Fibroblast of the conjunctiva (primary cell): ENCODE results near the gene PARP9.
"Not testable (repeated sequence)": the region's sequence is repeated elsewhere in the genome, so short reads cannot be mapped to it uniquely, and the experiment has no call there.

Source experiments
- DNase-seq: peaks from one replicate; pipeline ENCODE4 v3.0.0-alpha.2; 2010; ENCODE audit warnings: low read depth

Gene PARP9

DNA sequence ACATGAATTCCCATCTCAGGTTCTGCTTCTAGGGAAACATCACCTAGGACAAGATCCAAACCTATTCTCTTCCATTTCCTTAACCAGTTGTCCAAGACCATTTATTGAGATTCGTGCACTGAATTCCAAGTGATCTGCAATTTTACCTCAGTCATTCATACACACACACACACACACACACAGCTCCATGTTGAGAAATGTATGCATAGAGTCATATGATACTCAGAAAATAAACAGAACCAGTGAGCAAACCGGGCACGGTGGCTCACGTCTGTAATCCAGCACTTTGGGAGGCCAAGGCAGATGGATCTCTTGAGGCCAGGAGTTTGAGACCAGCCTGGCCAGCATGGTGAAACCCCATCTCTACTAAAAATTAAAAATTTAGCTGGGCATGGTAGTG is 43.2 kb downstream of the PARP9 start:
- DNase-seq, result no peak

DNA sequence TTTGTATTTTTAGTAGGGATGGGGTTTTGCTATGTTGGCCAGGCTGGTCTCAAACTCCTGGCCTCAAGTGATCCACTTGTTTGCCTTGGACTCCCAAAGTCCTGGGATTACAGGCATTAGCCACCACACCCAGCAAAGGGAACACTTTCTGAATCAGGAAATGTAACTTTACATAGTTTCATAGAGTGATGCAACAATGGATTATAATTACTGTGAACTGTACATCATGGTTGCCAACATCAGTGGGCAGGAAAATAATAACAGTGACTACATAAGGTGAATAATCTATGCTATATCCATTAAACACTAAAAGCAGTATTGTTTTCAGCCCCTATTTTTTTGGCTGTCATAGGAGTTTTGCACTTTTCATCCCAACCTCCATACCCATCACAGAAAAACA is 44.4 kb downstream of the PARP9 start:
- DNase-seq, result peak; percentile 43

DNA sequence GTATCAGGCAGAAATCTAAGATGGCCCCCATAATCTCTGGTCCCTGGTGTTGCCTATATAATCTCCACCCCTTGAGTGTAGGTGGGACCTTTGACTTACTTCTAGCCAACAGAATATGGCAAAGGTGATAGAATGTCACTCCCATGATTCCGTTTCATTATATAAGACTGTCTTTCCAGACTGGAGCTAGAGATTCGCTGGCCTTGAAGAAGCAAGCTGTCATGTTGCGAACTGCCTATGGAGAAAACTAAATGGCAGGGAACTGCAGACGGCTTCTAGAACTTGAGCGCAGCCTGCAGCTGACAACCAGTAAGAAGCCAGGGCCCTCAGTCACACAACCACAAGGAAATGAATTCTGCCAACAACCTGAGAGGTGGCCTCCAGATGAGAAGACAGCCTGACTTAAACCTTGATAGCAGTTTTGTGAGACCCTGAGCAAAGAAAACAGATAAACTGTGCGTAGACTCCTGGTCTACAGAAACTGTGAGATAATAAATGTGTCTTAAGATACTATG is 47.2 kb downstream of the PARP9 start:
- no peak for DNase-seq

DNA sequence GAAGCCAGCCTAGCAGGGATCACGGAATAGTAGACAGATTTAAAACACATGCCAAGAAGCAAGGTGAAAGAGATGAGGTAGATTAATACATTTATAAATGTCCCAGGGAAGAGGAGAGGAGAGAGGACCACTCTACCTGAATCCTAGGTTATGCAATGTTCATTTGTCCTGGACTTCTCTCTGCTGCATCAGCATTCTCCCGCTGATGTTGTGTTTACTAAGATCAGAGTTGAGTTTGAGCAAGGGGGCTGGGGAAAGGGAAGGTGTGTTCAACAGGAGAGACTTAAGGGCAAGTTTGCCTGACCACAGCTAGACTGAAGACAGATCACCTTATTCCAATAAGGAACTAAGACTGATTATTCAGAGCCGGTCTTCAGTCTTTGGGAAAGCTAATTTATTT is 48.2 kb downstream of the PARP9 start:
- no peak for DNase-seq

DNA sequence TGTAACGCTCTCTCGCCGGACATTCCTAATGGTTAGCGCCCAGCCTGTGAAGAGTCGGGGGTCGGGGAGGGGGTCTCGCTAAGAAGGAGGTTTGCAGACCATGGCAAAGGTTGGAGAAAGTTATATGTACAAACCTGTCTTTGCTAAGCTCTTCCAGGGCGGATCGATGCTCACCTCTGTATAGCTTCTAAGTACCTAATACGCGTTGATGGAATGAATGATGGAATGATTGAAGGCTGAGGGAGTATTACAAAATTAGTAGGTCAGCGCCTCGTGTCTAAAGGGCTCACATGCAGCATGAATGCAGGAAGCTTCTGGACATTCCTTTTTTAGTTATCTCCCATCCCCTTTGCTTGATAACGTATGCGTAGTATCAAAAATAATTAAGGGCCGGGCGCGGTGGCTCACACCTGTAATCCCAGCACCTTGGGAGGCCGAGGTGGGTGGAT is 49.1 kb downstream of the PARP9 start:
- no peak for DNase-seq

DNA sequence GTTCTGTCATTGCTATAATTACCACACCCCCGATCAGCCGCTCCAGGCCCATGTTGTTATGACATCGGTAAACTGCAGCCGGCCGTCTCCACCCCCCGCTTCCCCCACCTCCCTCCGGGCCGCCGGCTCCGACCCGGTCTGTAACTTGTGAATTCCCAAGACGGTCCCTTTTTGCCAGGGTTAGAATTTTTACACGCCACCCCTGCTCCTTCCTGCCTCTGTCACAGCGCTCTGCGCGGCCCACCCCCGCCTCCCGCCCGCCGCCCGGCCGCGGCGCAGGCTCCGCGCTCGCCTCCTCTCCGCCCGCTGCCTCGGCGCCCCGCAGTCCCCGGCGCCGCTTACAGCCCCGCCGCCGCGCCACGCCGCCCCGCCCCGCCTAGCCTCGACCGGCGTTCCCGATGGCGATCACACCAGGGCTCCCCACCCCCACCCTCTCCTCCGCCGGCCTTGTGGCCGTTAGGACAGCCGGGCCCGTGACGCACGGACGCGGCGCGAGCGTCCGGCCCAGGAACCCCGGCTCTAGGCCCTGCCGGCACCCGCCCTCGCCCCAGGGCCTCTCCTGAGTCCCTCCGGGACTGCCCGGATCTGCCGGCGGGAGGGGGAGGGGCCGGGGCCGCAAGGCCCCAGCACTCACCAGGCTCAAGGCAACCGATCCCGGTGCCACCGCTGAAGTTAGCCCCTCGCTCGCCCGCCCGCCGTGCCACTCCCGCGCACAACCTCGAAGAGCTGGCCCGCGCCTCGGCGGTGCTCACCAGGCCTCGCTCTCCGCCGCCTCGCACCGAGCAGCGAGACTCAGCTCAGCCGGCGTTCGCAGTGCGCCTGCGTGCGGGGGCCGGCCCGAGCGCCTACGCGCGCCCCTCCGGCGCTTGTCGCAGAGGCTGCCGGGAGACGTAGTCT is 49.7 kb downstream of the PARP9 start, which contains the start of gene KPNA1:
KPNA1 (minus strand) TSS at position 817 of the 897 bp plus-strand sequence. CDS start 18,374 bp downstream, outside the sequence.
- DNase-seq, result peak; percentile 79

DNA sequence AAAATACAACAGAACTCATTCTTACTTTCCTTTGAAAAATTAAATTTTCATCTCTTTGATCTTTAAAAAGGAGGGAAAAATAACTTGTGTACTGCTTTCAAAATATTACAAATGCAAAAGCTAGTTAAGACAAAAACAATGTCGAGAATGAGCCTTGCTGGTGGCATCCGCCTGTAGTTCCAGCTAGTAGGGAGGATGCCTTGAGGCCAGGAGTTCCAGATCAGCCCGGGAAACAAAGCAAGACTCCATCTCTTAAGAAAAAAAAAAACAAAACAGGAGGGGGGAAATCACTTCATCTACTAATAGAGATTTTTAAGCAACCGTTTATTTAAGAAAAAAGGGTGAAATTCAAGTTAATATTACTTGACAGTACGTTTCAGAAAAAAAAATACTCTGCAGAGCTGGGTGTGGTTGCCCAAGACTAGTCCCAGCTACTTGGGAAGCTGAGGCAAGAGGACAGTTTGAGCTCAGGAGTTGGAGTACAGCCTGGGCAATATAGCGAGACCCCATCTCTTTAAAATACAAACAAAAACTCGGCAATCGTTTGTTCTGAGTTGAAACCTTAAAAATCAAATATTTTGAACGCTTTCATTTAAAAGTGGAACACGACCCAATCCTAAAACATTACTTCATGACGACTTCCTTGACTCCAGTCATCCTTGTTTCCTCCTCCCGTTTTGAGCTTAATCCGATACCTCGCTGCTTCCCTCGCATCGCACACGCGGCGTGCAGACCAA is 50.5 kb downstream of the PARP9 start:
- no peak for DNase-seq

DNA sequence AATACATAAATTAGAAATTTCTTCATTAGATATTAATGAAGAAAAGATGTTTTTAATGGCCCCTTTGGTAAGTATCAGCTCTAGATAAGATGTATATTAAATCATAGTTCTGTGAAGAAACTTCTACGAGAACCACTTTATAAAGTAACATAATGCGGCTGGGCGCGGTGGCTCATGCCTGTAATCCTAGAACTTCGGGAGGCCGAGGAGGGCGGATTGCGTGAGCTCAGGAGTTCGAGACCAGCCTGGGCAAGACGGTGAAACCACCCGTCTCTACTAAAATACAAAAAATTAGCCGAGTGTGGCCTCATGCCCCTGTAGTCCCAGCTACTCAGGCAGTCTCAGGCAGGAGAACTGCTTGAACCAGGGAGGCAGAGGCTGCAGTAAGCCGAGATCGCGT is 51.8 kb downstream of the PARP9 start:
- DNase-seq, result no peak

DNA sequence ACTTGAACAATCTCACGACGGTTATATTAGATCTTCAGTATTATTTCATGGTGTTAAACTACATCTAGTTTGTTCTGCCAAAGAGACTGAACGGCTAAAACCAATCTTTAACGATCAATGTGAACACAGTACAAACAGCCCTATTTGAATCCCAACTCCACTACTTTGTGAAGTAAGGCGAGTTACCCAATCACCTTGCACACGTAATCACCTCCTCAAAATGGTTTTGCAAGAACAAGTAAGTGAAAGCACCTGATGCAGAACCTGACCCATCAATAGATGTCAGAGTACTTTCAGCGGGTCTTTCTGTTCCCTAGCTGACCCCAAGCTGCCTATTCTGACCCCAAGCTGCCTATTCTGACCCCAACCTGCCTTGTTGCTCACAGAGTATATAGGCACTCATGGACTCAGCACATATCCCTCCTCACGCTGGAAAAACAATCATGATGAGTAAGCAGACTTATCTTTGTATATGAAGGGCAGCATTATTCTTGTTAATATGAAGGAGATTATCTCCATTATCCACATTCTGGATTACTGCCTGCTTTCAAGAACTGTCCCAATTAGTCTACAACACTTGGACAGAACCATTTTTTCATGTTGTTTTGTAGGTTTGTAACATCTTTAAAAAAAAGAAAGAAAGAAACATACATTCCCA is 53.1 kb downstream of the PARP9 start:
- DNase-seq, result no peak

DNA sequence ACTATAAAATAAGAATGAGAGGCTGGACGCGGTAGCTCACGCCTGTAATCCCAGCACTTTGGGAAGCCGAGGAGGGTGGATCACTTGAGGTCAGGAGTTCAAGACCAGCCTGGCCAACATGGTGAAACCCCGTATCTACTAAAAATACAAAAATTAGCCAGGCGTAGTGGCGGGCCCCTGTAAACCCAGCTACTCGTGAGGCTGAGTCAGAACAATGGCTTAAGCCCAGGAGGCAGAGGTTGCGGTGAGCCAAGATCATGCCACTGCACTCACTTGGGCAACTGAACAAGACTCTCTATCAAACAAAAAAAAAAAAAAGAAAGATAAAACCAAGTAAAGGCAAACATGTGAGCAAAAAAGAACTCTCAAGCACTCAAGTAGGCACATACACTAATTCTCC is 55.2 kb downstream of the PARP9 start:
- DNase-seq, result not testable (repeated sequence)

DNA sequence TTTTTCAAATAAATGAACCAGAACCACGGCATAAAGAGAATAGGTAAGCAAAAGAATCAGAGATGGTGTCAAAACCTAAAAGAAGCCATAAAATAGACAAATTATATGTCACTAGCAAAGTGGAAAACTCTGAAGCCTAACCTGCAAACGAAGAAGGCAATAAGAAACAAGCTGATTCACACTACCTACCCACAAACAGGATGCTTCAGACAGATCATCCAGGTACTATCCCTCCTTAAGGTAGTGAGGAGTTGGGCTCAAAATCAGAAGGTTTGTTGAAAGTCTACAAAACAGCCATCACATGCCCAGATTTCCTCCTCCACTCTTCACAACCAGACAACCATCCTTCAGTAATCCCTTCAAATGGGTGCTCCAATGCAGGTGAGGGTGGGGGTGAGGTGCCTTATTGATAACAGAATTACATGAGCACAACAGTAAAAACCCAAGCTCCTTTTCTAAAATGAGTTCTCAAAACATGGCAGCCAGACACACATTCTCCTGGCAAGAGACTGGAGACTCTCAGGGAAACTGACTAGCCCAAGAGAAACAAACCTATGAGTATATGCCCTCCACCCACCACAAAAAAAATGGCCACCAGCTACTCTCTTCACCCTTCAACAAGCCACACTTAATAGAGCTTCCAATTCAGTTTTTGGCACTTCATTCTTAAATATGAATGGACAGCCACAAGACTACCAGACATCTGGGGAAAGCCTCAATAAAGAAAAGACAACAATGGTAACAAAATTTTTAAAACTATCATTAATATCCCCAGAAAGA is 55.8 kb downstream of the PARP9 start:
- no peak for DNase-seq

DNA sequence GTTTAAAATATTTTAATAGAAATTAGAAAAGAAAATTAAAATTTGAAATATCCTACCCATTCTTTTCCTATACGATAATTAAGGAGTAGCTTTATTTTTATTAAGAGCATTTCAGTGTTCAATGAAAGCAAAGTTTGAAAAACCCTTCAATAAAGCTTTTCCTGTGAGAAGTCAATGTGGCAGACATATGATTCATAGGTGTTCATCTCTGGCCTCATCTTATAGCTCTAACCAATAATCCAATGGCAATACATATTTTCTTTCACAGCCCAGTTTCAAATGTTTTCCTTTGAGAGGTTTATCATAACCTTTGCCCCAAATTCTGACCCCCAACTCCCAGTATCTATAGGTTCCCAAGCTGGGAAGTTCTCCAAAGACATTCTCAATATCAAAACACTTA is 57.6 kb downstream of the PARP9 start:
- DNase-seq, result no peak

DNA sequence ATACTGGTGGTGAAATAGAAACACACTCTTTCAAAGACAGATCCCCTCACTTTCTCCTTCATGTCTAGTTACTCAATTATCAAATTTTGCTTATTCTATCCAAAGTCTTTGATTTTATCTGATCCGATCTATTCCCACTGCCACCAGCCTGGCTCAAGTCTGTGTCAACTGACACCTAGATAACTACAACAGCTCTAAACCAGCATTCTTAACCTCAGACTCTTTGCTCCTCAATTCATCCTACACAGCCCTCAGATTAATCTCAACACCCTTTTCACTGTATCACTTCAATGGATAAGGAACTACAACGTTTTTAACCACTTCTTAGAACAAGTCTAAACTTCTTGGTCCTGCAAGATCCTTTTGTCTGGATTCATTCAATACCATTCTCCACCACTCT is 58.4 kb downstream of the PARP9 start:
- no peak for DNase-seq

DNA sequence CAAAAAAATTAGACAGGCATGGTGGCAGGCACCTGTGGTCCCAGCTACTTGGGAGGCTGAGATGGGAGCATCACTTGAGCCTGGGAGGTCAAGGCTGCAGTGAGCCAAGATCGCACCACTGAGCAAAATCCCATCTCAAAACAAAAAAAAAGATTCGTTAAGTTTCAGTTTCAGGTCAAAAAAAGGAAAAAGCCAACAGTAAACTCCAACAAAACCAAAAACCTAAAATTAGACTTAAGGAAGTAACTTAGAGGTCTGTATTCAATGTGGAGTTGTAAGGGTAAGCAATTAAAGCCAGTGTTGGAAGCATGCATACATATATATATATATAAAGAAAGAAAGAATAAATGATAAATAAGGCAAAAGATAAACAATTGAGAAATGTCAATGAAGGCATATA is 61.2 kb downstream of the PARP9 start:
- no peak for DNase-seq

DNA sequence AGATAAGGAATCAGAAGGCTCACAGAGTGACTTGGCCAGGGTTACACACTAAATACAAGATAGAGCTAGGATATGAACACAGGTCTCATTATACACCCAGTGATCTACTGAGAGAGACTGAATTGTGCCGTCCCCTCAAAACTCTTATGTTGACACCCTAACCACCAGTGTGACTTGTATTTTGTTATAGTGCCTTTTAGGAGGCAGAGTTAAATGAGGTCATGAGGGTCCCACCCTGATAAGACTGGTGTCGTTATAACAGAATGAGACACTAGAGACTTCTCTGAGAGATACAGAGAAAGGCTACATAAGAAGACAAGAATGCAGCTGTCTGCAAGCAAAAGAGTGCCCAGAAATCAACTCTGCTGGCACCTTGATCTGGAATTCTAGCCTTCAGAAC is 62.0 kb downstream of the PARP9 start:
- DNase-seq, result no peak

DNA sequence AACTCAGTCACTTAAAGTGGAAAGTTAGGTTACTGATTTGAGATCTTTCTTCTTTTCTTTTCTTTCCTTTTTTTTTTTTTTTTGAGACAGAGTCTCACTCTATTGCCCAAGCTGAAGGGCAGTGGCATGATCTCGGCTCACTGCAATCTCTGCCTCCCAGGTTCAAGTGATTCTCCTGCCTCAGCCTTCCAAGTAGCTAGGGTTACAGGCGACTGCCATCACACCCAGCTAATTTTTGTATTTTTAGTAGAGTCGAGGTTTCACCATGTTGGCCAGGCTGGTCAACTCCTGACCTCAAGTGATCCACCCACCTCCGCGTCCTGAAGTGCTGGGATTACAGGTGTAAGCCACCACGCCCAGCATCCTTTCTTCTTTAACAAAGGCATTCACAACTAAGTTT is 63.1 kb downstream of the PARP9 start:
- not testable (repeated sequence) for DNase-seq

DNA sequence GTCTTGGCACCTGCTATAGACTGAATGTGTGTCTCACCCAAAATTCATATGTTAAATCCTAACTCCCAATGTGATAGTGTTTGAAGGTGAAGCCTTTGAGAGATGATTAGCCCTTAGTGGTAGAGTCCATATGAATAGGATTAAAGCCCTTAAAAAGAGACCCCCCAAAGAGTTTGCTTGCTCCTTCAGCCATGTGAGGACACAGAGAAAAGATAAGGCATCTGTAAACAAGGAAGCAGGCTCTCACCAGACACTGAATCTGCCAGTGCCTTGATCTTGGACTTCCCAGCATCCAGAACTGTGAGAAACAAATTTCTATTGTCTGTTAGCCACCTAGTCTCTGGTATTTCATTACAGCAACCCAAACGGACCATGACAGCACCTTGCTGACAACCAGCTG is 65.9 kb downstream of the PARP9 start:
- DNase-seq, result no peak

DNA sequence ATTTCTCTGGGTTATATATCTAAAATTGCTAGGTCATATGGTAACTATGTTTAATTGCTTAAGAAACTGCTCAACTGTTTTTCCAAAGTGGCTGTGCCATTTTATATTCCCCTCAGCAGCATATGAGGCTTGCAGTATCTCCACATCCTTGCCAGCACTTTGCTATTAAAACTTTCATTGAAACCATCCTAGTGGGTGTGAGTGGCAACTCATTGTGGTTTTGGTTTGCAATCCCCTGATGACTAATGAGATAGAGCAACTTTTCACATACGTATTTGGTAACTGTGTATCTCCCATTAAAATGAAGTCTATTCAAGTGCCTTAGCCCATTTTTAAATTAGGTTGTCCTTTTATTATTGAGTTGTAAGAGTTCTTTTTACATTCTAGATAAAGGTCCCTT is 66.7 kb downstream of the PARP9 start:
- peak; percentile 65 for DNase-seq

DNA sequence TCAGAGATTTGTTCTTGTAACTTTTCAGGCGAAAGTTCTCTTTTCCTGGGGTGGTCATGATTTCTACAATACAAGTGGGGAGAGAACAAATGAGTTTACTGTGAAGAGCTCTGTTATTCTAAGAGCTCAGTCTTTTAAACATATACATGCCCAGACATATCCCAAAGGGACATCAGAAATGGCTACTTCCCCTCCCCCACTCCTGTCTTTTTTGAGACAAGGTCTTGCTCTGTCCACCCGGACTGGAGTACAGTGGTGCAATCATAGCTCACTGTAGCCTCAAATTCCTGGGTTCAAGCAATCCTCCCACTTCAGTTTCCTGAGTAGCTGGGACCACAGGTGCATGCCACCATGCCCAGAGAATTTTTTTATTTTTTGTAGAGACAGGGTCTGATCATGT is 67.6 kb downstream of the PARP9 start:
- no peak for DNase-seq

DNA sequence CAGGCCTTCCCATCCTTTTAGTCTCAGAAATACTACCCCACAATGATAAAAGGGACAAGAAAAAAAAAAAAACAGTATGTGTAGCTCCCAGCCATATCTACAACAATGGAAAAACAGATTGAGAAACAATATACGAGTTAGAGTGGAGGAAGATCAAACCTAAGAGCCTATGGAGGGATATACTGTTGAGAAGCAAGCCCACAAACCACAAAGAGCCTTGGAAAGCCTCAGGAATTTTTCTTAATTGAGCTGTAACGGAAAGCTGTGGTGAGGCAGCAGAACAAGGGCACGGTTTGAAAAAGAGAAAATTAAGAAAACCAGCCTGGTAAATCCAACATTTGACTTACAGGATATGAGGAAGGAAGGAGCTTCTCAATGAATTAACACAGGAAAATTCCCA is 70.8 kb downstream of the PARP9 start:
- DNase-seq, result no peak

DNA sequence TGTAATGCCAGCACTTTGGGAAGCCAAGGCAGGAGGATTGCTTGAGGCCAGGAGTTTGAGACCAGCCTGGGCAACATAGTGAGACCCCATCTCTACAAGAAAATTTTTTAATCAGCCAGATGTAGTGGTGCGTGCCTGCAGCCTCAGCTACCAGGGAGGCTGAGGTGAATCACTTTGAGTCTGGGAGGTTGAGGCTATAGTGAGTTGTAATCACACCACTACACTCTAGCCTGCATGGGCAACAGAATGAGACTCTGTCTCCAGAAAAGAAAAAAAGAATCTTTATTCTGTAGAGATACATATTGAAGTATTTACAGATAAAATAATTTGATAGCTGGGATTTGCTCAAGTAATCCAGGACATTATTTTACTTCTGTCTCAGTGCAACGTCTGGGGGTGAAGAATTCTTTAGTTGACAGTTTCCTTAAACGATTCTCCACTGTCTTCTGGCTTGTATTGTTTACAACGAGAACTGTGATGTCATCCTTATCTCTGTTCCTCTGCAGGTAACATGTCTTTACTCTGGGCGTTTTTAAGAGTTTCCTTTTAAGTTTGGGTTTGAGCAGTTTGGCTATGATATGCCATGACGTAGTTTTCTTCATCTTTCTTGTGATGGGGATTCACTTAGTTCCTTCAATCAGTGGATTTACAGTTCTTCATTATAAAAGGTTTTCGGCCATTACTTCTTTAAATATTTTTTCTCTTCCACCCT is 75.7 kb downstream of the PARP9 start:
- DNase-seq, result no peak
